HepG2 (cell line): ENCODE data around the gene AADACL4. TPM values are rescaled to one million over a fixed set of nuclear protein-coding genes. Genes with fewer than 3 reads are reported as not detected.

ENCODE experiments used
- polyA plus RNA-seq, 8 experiments: library from polyadenylated mRNA; depleted of rRNA in 3 of 8; stranded (reverse) in 7 of 8; unstranded in 1 of 8; fragments of >200 nt; fragmentation: Illumina TruSeq in 4 of 8; extraction: Trizol in 4 of 8; gene quantifications; 2 replicates each; pipeline versions ENCODE4 v1.2.1 to v1.2.3, GENCODE V29; 2011 to 2016; ENCODE audit warnings: low read depth in 4 of 8, missing spikeins in 1 of 8, mixed read lengths in 1 of 8; ENCODE audit not compliant: insufficient read depth in 1 of 8
- total RNA-seq, 5 experiments: library from RNA; depleted of rRNA; stranded (reverse); fragments of >200 nt; fragmentation: Illumina TruSeq; extraction: Trizol; gene quantifications; 2 replicates each; pipeline ENCODE4 v1.2.3, GENCODE V29; 2016; ENCODE audit warnings: low read depth in 1 of 5
- TF ChIP-seq, protein P1 (sequence below): sonication (generic); formaldehyde crosslinking; IDR thresholded peaks from 2 replicates; pipeline ENCODE4 v1.4.0; 2020; ENCODE audit warnings: mild to moderate bottlenecking, missing genetic modification reagents
- TF ChIP-seq, protein P2 (sequence below): sonication (generic); formaldehyde crosslinking; IDR thresholded peaks from 2 replicates; pipeline ENCODE4 v1.8.1; 2023; ENCODE audit warnings: mild to moderate bottlenecking, missing genetic modification reagents
- TF ChIP-seq, protein P3 (sequence below): sonication (generic); formaldehyde crosslinking; IDR thresholded peaks from 2 replicates; pipeline ENCODE4 v1.8.0; 2022; ENCODE audit warnings: mild to moderate bottlenecking, missing genetic modification reagents, borderline replicate concordance

AADACL4 gene
- total and polyA plus RNA-seq, 2 of the 13 experiments (the other 11 are each of a cell fraction or from before 2014, with no cell fraction given), result not detected

DNA sequence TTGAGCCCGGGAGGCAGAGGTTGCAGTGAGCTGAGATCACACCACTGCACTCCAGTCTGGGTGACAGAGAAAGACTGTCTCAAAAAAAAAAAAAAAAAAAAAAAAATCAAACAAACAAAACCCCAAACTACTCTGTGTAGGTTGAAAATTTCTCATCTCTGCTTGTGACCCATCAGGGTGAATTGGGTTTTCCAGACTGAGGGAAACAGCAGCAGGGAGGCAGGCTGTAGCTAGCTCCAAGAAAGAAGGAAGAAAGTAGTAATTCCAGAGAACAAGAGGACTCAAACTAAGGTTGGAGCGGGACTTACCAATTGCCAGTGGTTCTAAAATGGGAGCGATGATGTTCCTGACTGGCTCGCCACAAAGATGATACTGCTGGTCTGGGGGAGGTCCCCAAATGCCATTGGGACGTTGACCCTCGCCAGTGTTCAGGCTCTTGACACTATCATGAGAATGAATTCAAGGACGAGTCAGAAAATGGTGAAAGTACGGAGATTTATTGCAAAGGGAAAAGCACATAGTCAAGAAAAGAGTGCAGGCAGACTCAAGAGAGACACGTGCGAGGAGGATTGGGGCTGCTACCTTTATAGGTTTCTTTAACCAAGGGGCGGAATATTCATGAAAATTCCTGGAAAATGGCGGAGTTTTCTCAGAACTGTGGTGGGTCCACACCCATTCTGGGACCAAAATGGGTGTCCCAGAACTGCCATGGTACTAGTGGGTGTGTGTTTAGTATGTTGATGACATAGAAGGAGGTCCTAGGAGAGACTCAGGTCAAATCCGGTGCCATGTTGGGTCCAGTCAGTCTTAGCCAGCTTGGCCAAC, 13.4 kb downstream of the AADACL4 start (continued):
- TF ChIP-seq, protein P1, sequence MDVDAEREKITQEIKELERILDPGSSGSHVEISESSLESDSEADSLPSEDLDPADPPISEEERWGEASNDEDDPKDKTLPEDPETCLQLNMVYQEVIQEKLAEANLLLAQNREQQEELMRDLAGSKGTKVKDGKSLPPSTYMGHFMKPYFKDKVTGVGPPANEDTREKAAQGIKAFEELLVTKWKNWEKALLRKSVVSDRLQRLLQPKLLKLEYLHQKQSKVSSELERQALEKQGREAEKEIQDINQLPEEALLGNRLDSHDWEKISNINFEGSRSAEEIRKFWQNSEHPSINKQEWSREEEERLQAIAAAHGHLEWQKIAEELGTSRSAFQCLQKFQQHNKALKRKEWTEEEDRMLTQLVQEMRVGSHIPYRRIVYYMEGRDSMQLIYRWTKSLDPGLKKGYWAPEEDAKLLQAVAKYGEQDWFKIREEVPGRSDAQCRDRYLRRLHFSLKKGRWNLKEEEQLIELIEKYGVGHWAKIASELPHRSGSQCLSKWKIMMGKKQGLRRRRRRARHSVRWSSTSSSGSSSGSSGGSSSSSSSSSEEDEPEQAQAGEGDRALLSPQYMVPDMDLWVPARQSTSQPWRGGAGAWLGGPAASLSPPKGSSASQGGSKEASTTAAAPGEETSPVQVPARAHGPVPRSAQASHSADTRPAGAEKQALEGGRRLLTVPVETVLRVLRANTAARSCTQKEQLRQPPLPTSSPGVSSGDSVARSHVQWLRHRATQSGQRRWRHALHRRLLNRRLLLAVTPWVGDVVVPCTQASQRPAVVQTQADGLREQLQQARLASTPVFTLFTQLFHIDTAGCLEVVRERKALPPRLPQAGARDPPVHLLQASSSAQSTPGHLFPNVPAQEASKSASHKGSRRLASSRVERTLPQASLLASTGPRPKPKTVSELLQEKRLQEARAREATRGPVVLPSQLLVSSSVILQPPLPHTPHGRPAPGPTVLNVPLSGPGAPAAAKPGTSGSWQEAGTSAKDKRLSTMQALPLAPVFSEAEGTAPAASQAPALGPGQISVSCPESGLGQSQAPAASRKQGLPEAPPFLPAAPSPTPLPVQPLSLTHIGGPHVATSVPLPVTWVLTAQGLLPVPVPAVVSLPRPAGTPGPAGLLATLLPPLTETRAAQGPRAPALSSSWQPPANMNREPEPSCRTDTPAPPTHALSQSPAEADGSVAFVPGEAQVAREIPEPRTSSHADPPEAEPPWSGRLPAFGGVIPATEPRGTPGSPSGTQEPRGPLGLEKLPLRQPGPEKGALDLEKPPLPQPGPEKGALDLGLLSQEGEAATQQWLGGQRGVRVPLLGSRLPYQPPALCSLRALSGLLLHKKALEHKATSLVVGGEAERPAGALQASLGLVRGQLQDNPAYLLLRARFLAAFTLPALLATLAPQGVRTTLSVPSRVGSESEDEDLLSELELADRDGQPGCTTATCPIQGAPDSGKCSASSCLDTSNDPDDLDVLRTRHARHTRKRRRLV (CRISPR knock-in tag), result no peak
- TF ChIP-seq, protein P2, sequence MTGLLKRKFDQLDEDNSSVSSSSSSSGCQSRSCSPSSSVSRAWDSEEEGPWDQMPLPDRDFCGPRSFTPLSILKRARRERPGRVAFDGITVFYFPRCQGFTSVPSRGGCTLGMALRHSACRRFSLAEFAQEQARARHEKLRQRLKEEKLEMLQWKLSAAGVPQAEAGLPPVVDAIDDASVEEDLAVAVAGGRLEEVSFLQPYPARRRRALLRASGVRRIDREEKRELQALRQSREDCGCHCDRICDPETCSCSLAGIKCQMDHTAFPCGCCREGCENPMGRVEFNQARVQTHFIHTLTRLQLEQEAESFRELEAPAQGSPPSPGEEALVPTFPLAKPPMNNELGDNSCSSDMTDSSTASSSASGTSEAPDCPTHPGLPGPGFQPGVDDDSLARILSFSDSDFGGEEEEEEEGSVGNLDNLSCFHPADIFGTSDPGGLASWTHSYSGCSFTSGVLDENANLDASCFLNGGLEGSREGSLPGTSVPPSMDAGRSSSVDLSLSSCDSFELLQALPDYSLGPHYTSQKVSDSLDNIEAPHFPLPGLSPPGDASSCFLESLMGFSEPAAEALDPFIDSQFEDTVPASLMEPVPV (CRISPR knock-in tag), result no peak
- TF ChIP-seq, protein P3, sequence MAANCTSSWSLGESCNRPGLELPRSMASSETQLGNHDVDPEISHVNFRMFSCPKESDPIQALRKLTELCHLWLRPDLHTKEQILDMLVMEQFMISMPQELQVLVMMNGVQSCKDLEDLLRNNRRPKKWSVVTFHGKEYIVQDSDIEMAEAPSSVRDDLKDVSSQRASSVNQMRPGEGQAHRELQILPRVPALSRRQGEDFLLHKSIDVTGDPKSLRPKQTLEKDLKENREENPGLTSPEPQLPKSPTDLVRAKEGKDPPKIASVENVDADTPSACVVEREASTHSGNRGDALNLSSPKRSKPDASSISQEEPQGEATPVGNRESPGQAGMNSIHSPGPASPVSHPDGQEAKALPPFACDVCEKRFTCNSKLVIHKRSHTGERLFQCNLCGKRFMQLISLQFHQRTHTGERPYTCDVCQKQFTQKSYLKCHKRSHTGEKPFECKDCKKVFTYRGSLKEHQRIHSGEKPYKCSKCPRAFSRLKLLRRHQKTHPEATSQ (CRISPR knock-in tag), result no peak
